NOMO-1 treated with DMSO at 0.1 percent for 48 hours (cell line): ENCODE results near the gene PRPH.
"Not testable (repeated sequence)": the region's sequence is repeated elsewhere in the genome, so short reads cannot be mapped to it uniquely, and the experiment has no call there.

Source experiments
- DNase-seq: peaks from one replicate; lab custom pipeline; 2025; ENCODE audit not compliant: unreplicated experiment; lab: John Stamatoyannopoulos, UW

PRPH gene

GRCh38 chr12:49332441-49332861 lies 37.5 kb downstream of the PRPH start:
- no peak for DNase-seq

DNA sequence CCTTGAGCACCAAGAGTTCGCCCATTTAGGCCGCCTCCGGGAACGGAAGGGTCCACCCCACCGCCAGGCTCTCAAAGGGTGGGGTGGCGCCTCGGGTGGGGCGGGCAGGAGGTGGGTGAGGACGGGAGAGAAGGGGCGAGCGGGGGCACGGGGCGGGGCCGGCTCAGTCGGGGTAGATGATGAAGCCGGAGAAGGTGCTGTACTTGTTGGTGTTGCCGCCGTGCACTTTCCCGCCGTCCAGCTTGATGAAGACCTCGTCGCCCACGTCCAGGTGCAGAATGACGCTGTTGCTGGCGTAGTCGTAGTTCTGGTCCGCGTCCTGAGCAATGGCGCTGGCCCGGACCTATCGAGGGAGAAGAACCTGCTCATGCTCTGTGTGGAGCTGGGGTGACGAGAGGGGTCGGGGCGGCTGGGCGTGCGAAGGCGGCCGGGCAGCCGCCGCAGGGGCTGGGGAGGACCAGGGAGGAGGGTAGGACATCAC lies 38.0 kb downstream of the PRPH start:
- no peak for DNase-seq

DNA sequence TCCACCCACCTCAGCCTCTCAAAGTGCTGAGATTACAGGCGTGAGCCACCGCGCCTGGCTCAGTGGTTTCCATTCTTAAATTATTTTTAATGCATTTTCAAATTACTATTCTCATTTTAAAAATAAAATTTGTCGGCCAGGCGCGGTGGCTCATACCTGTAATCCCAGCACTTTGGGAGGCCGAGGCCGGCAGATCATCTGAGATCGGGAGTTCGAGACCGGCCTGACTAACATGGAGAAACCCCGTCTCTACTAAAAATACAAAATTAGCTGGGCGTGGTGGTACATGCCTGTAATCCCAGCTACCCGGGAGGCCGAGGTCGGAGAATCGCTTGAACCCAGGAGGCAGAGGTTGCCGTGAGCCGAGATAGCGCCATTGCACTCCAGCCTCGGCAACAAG lies 38.8 kb downstream of the PRPH start:
- not testable (repeated sequence) for DNase-seq

GRCh38 chr12:49334226-49334625 lies 39.3 kb downstream of the PRPH start:
- DNase-seq = no peak

GRCh38 chr12:49334681-49335080 lies 39.7 kb downstream of the PRPH start:
- no peak for DNase-seq

- no peak for DNase-seq
Measured at GRCh38 chr12:49335118-49335954, 40.4 kb downstream of the PRPH start.

DNA sequence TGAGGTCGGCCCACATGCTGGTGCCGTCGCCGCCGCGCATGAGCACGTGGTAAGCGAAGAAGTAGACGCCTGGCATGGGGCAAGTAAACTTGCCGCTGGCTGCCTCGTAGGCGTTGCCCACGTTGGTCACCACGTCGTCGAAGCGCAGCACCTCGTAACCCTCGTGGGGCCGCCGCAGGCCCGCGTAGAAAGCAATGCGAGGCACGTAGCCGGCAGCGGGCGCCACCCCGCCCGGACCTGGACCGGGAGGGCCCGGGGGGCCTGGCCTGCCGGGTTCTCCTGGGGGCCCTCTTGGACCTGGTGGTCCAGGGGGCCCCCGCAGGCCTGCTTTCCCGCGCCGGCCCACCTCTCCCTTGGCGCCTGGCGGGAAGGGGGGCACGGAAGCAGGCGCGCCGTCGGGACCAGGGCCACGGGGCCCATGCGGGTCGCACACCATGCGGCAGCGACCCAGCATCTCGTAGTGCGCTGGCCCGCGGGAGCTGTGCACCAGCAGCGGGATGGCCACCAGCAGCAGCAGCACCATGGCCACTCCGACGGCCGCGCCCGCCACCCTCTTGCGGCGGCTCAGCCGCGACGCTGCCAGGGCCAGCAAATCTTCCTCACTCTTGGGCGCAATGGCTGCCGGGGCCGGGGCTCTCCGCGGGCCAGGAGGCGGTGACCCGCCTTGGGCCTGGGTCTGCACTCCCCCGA lies 41.2 kb downstream of the PRPH start:
- no peak for DNase-seq

- DNase-seq = peak; percentile 70
Measured at GRCh38 chr12:49336645-49337584, 42.0 kb downstream of the PRPH start, which contains the start of gene C1QL4. Gene C1QL4, minus strand, starts transcription at chr12:49337188. Its CDS starts 711 bp downstream, at chr12:49336477.

DNA sequence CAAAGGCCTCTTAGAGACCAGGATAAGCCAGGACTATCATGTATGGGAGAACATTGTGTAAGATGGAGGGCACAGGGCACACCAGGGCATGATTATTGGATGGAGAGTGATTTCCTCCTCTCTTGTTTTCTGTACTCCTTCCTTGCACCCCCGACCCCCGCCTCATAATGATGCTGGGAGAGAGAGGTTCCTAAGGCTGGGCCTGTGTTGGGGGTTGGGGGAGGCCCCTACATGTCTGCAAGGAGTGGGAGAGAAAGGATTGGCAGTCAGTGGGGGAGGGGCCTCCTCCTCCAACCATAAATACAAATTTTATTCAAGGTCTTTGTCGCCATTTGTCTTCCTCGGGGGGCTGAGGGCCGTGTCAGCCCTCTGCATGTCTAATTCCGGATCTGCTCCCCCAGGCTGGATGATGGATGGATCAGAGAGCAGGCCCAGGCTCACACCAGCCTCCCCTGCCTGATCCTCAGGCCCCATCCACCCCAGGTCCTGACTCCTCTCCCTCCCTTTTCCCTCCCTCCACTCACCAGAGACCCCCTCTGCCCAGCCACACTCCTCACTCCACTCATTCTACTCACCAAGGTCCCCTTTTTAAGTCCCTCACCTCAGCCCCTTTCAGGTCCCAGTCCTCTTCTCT lies 44.0 kb downstream of the PRPH start:
- no peak for DNase-seq

GRCh38 chr12:49339464-49339861 lies 44.5 kb downstream of the PRPH start:
- no peak for DNase-seq

DNA sequence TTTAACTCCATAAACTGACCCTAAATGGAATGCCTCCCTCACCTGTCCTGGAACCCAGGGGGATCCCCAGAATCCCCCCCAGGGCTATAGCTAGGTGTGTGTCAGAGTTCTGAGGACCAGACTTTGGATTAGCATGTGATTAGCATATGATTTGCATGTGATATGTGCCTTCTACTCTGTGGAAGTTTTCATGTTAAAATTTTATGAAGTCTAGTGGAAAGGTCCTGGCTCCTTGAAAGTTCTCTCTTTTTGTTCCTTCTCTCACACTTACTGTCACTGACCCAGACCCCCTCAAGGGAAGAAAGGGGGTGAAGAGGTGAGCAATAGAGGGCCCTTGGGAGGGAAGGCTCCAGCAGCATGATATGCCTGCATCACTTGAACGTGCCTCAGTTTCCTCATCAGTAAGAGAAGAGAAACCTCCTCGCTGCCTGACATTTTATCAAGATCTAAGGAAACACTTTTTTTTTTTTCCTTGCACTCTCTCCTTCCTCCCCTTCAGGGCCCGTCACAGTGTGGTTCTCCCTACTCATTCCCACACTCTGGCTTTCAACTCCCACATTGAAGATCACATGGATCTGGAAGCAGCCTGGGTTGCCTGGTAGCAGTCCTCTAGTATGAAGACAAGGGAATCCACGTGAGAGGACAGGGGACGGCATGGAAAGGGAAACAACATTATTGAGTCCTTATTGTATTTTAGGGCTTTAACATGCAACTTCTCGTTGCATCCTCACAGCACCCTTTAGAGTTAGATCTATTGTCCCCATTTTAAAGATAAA lies 45.3 kb downstream of the PRPH start:
- no peak for DNase-seq

- DNase-seq = no peak
Measured at GRCh38 chr12:49340971-49341776, 46.2 kb downstream of the PRPH start.

- DNase-seq = no peak
Measured at GRCh38 chr12:49341777-49342065, 46.8 kb downstream of the PRPH start.

DNA sequence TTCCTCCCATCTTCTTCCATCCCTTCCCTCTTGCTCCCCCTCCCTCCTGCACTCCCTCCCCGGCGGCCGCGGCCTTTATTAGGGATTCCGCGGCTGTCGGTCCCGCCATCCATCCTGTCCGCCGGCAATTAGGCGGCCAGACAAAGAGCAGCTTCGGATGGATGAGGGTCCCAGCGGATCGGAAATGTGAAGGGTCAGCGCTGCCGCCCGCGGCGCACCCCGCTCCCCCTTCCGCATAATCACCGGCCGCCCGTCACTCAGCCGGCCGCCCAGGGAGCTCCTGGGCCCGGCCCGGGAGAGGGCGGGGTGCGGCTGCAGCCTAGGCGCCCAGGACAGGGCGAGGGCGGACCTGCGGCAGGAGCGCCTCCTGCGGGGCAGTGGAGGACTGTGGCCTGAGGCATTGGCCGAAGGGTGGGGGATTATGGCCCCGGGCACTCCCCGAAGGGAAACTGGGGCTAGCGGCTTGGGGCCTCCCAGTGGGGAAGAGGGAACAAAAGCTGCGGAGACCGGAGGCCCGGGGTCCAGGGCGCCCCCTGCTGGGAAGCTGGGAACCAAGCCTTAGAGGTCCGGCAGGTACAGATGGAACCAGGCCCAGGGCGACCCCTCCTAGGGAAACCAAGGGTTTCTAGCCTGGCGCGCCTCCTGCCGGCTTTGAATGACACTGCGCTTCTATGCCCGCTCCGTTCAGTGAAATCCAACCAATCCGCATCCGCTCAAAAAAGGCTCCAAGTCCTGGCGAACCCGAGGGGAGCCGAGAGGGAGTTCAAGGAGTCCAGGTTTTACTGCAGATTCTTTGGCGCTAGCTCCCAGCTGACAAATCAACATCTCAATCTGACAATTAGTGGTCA lies 47.3 kb downstream of the PRPH start:
- DNase-seq = peak; percentile 94

GRCh38 chr12:49342914-49343731 lies 48.2 kb downstream of the PRPH start:
- DNase-seq = no peak

DNA sequence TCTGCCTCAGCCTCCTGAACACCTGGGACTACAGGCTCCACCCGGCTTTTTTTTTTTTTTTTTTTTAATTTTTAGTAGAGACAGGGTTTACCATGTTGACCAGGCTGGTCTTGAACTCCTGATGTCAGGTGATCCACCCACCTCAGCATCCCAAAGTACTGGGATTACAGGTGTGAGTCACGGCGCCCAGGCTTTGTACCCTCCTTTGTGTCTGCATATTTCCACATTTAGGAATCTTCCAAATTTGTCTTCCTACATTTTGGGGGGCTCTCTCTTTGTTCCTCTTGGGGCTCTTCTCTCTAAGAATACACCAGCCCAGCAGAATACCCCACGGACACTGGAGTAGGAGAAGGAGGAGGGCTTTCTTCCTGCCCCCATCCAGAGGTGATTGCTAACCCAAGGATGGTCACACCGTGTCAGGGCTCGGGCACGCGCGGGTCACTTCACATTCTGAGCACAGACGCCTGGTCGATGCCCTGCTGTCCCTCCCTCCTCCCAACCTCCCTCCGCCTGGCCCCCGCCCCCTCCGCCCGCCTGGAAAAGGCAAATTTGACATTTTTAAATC lies 49.6 kb downstream of the PRPH start:
- DNase-seq = no peak
